ENCODE results near the gene ASB11.

DNA sequence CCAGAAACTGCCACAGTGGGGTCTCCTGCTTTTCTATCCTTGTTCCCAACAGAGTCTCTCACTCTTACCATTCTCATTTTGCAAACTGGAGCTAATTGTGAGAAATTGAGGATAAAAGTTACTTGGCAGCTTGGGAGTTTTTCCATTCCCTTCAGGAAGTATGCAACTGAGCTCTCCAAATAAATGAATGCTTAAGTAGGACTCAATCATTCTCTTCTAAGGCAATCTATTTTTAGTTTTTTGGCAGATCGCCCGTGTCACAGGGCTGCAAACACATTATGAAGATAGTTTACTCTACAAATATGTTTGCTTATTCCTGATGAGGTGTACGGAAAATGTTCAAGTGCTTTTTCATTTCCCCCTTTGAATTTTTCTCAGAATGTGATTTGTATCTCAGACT is 5.3 kb downstream of the ASB11 start:
- TF ChIP-seq CTCF (IDR thresholded peaks at IDR 0.05) (no peak), POLR2AphosphoS5 (IDR thresholded peaks at IDR 0.05) (no peak), POLR2A (IDR thresholded peaks at IDR 0.05; ENCODE audit: low read depth) (no peak)
